ENCODE measurements around the gene INF2.
A peak's percentile ranks its signal among the peaks of the same experiment; 100 is the strongest.

Gene INF2

DNA sequence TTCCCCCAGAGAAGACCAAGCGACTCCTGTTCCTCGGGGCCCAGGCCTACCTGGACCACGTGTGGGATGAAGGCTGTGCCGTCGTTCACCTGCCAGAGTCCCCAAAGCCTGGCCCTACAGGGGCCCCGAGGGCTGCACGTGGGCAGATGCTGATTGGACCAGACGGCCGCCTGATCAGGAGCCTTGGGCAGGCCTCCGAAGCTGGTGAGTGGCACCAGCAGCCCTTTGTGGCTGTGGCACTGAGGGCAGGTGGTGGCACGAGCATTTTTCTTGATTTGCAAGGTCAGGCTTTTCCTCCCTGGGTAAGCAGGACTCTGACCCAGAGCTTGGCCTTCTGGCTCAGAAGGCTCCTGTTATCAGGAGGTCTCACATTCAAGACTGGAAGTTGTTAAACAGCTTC, 66.2 kb downstream of the INF2 start:
- no peak for DNase-seq

DNA sequence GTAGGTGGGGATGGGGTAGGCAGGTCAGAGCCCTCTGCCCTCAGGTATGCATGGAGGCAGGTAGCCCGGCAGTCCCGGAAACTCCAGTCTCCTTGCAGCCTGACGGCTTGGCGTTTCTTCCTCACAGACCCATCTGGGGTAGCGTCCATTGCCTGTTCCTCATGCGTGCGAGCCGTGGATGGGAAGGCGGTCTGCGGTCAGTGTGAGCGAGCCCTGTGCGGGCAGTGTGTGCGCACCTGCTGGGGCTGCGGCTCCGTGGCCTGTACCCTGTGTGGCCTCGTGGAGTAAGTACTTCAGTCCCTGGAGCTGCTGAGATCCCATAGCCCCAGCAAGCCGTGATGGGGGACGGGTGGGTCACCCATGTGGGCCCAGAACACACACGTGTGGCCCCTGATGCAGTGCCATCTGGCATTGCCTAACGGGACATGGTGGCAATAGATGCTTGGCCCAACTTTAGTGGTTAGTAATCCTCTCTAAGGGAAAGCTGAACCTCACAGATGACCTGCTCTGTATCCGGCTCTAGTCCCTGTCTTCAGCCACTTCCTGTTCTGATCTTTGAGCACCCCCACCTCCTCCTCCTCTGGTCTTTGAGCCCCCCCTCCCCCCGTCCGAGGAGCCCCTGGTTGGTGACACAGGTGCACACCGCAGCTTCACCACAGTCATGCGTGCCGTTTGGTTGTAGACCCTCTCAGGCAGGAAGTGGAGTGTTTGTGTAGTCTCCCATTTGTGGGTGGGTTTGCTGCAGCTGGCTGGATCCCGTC, 67.2 kb downstream of the INF2 start:
- DNase-seq: no peak

DNA sequence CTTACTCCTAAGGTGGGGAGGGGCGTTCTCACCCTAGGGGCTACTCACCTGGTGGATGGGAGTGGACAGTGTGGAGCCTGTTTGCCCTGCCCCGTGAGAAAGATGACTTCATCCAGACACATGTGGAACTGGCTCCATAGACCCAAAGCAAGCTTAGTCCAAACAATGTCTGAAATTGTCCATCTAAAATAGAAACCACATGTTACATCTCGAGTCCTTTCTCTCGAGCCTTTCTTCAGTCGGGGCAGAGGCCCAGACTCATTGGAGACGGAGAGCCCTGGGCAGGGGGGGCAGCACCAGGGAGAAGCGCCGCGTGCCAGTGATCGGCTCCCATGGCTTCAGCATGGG, 67.8 kb downstream of the INF2 start:
- DNase-seq: no peak

DNA sequence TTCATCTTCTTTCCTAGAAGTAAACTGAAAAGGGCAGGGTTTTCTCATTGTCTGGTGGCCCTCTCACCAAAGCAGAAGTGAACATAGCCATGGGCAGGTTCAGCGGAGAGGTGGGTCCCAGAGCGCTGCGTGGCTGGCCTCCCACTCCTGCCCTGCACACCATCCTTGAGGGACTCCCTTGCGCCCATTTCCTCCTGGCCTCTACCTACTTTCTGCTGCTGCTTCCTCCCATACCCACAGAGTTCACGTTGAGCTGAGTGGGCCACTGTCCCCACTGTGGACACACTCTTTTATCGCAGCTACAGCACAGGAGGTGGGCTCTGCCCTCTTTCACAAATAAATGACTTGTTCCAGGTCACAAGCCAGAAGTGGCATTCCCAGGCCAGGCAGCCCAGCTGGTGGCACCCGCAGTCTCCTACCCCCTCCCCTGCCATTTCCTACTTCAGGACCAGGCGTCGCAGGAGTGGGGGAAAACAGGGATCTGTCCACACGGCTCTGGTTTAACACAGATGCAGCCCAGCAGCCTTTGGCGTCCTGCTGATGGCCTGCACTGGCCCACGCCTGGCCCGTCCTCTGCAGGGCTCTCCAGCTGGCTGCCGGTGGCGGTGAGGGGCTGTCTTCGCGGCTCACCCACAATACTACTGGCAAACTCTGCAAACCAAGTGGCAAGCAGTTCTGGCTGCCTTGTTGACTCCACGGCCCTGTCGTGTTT, 68.4 kb downstream of the INF2 start:
- no peak for DNase-seq

DNA sequence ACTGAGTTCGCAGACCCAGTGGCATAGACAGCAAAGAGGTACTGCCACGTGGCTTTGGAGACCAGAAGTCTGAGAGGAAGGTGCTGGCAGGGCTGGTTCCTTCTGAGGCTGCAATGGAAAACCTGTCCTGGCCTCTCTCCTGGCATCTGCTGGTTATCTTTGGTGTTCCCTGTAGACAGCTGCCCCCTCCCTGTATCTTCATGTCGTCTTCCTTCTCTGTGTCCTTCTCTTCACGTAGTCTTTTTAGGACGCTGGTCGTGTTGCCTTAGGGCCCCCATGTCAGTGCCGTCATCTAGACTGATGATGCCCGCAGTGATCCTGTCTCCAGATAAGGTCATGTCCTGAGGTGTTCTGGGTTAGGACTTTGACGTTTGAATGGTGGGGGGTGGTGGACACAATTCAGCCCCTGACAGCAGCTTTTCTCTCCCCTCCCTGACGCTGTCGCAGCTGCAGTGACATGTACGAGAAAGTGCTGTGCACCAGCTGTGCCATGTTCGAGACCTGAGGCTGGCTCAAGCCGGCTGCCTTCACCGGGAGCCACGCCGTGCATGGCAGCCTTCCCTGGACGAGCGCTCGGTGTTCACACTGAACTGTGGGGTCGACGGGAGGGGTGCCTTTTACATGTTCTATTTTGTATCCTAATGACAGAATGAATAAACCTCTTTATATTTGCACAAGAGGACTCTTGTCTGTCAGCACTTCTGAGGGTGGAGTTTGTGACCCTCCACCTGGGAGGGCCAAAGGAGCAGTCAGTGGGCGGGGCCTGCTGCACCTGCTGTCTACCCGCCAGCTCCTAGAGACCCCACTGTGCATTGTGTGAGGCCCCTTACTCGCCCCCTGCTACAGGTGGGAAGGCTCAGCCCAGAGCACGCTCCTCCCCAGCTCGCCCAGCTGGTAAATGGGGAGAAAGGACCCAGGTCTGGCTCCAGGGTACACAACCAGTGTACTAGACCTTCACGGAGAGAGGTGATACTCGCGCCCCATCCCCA, 69.9 kb downstream of the INF2 start:
- DNase-seq: no peak

DNA sequence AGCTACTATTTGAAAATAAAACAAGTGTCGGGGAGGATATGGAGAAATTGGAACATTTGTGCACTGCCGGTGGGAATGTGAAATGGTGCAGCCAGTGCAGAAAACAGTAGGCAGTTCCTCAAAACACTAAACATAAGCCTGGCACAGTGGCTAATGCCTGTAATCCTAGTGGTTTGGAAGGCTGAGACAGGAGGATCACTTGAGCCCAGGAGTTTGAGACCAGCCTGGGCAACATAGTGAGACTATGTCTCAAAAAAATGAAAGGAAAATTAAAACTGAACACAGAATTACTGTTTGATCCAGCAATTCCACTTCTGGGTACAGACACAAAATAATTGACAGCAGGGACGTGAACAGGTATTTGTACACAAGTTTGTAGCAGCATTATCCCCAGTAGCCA, 76.1 kb downstream of the INF2 start:
- no peak for DNase-seq

DNA sequence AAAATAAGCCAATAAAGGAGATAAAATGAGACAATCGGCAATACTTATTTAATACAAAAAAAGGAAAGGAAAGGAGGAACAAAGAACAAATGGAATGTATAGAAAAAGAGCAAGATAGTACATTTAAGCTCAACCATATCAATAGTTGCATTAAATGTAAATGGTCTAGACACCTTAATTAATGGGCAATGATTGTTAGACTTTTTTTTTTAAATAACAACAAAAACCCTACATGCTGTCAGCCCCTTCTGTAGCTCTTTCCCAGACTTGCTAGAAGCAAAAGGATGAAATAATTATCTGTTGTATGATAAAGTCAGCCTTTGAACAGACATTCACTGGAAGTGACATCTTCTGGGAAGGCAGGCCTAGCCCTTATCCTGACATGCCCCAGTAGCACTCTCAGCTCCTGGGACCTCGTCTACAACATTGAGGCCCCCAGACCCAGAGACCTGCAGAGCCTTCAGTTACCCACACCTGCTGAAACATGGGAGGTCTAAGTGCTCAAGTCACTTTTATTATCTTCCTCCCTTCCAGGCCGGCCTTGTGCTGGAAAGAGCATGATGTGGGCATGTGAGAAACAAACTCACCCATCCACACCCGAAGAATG, 76.9 kb downstream of the INF2 start:
- no peak for DNase-seq

DNA sequence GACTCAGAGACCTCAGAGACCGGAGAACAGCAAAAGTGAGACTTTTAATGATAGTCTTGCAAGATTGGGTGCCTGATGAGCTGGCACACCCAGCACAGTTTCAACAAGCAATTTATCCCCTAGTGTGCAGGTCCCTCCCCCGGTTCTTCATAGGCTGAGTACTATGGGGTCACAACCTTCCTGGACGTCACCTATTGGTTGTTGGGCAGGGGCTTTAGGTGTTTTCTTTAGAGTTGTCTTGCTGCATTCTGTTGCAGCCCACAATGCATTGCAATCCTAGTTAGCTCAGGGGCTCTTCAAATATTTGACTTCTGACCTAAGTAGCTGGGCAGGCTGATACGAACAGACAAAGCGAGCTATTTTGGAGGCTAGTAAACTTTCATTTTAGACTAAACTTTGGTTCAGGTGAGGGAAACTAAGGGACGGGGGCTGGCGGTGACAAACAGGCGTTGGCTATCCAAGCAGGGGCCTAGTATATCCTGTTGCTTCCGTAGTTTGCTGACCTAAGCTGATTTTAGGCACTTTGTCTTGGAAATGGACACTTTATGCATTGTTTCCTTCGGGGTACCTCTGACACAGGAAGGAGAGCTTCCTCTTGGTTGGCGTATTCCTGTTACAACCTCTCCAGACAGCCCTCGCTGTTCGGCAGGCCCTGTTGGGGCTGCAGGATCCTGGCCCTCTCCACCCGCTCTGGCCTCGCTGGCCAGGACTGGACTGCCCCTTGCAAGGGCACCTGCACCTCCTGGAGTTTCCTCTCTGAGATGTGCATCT, 77.6 kb downstream of the INF2 start:
- DNase-seq: no peak

DNA sequence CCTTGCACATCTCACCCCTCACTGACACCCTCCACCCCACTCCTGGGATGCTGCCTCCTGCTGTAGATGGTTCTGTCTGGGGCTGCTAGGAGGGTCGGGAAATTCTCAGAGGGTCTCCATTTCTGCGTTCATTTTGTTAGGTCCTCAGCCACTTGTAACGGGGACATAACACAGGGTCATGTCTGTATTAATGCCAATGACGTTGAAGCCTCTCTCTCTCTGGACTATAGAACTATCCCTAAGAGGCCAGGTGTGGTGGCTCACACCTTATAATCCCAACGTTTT, 78.2 kb downstream of the INF2 start:
- no peak for DNase-seq

DNA sequence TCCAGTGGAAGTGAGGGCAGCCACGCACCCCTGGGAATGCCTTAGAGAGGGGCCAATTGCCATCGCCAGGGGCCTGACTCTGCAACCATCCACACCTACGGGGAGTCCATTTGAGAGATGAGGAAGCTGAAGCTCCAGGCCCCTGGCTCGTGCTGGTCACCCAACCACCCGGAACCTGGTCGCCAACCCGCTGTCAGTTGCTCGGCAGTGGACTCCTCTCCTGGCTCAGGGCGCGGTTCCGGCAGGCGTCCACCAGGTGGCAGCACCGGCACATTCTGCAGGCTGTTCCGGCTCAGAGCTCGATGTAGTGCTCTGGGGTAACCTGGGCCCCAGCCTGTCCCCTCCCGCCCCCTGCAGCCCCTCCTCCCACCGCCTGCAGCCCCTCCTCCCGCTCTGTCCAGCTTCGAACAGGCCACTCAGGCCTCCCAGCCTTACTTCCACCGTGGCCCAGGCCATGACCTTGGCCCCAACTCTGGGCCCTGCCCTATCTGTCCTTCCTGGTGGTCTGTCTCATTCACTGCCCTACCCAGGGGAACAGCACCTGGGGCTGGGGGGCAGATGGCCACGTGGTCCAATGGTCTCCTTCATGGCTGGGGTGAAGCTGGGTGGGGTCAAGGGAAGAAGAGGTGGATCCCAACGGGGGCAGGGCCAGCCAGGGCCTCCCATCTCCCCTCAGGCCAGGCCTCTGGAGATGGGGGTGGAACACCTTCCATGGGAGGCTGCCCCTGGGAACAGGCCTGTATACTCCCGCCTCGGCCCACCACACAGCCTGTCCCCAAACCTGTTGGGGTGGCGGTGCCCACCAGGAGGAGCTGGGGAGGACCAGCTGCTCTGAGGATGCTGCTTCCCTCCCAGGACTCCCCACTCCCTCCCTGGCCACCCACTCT, 79.3 kb downstream of the INF2 start:
- peak; percentile 92 for DNase-seq

DNA sequence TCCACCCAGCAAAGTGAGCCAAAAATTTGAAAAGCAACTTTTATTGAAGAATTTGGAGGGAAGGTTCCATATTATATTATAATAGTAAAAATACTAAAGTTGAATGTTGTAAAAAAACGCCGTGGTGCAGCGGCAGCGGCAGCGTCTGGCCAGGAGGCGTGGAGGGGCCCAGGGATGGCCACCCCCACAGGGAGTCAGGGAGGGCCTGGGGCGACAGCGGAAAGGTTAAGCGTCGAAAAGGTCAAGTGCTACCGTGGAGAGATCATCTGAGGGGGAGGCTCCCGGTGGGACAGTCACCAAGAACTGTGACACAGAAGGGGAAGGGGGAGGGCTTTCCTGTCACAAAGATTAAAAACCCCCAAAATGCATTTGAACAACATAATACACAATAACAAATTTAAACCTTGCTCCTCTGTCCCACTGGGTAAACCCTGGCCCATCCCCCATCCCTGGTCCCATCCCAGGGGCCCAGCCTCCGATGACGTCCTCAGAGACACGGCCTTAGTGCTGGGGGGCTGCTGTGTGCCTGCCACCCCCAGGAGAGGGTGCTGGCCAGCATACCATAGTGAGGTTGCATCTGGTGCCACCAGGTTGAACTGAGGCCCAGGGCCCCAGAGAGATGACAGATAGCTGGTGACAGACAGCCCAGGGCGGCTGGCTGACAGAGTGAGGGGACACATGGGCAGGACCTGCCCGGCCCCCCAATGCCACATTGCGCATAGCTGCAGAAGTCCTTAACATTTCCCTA, 80.1 kb downstream of the INF2 start:
- no peak for DNase-seq

DNA sequence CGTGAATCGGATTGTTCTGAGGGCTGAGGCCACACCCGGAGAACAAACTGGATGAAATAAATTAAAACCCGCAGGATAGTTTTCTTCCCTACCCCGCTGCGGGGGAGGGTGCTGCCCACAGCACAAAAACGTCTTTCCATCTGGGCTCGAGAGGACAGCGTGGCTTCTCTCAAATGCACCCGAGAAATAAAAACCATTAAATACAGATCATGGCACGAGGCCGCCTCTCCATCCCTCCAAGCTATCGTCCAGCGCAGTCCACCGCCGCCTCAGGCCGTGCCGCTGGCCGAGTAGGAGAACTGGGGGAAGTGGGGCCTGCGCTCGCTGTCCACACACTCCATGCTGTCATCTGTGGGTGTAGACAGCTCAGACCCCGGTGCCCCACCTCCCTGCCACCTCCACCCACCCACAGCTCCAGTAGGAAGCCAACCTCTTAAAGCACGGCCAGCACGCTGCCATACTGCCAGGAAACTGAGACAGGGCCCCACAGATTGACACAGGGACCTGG, 80.7 kb downstream of the INF2 start:
- no peak for DNase-seq

DNA sequence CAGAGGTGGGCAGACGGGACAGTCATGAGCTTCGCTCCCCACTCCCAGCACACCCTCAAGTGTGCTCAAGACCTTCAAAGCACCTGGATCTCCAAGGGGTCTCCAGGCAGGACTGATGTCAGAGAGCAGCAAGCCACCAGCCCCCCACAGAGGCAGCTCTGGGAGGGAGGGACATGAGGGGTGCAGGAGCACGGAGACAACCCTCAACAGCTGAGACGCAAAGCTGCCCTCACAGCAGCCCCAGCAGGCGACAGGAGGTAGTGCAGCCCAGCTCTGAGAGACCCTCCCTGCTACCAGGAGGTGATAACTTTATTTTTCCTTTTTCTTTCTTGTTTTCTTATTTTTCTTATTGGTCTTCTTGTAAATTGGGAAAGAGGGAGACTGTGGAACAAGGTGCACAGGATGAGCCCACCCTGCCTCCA, 81.4 kb downstream of the INF2 start:
- peak; percentile 41 for DNase-seq

DNA sequence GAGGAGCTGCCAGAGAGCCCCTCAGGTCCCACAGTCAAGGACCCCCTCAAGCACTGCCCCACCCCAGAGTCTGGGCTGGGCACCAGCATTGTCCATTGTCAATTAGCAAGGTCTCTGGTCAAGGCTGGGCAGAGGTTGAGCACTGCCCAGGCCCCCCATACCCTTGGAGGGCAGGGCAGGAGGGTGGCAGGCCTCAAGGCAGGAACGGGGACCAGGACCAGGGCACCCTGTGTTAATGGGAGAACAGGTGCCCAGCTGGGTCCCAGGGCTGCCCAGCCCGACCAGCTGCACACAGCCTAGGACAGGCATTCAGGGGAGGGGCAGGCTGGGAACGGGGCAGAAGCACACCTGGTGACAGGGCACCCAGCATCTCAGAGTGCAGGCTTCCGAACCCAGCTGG, 82.0 kb downstream of the INF2 start:
- DNase-seq: no peak

Measured in stimulated activated CD4-positive, alpha-beta T cell treated with anti-CD3 and anti-CD28 coated beads, Interleukin-15, amount 100 ng/mL, for 24 hours (primary cell).